Measurements from ENCODE around the gene ERVFRD-1. TPM values are rescaled to one million over a fixed set of nuclear protein-coding genes. Genes with fewer than 3 reads are reported as not detected.
"Not testable (repeated sequence)": the region's sequence is repeated elsewhere in the genome, so short reads cannot be mapped to it uniquely, and the experiment has no call there.

Gene ERVFRD-1
- total RNA-seq, 3 donors from 2014 or later = 0.80 TPM; not detected in 2

GRCh38 chr6:11089695-11090094 is 21.8 kb downstream of the ERVFRD-1 start:
- DNase-seq (ENCODE audit: low spot score in 2 of 2) = no peak
- no peak overlapping the region for H3K4me3 ChIP-seq

DNA sequence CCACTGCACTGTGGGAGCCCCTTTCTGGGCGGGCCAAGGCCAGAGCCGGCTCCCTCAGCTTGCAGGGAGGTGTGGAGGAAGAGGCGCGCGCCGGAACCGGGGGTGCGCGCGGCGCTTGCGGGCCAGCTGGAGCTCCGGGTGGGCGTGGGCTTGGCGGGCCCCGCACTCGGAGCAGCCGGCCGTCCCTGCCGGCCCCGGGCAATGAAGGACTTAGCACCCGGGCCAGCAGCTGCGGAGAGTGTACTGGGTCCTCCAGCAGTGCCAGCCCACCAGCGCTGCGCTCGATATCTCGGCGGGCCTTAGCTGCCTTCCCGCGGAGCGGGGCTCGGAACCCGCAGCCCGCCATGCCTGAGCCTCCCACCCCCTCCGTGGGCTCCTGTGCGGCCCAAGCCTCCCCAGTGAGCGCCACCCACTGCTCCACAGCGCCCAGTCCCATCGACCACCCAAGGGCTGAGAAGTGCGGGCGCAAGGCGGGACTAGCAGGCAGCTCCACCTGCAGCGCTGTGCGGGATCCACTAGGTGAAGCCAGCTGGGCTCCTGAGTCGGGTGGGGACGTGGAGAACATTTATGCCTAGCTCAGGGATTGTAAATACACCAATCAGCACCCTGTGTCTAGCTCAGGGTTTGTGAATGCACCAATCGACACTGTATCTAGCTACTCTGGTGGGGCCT is 24.2 kb downstream of the ERVFRD-1 start:
- H3K36me3 ChIP-seq; H3K4me3 ChIP-seq; H3K9me3 ChIP-seq; H3K4me1 ChIP-seq; DNase-seq (ENCODE audit: low spot score in 2 of 2); H3K27ac ChIP-seq; intact Hi-C loops (cut with DNase I; ENCODE audit: low total_unique reads); H3K27me3 ChIP-seq: not testable (repeated sequence)

More at GRCh38 chr6:11089695-11090094, 21.8 kb downstream of the ERVFRD-1 start:
- intact Hi-C loops (cut with DNase I; ENCODE audit: low total_unique reads) = no loop called here
- Histone ChIP-seq H3K4me1 (no peaks in the 10 kb centered on the region), H3K36me3 (no peaks in the 10 kb centered on the region), H3K27me3 (no peaks in the 10 kb centered on the region), H3K9me3 (no peaks in the 10 kb centered on the region), H3K27ac (no peak overlapping the region)
- TF ChIP-seq POLR2AphosphoS5 (IDR thresholded peaks at IDR 0.05) = no peak
- no peak for TF ChIP-seq POLR2A (IDR thresholded peaks at IDR 0.05)
- TF ChIP-seq, protein P1, sequence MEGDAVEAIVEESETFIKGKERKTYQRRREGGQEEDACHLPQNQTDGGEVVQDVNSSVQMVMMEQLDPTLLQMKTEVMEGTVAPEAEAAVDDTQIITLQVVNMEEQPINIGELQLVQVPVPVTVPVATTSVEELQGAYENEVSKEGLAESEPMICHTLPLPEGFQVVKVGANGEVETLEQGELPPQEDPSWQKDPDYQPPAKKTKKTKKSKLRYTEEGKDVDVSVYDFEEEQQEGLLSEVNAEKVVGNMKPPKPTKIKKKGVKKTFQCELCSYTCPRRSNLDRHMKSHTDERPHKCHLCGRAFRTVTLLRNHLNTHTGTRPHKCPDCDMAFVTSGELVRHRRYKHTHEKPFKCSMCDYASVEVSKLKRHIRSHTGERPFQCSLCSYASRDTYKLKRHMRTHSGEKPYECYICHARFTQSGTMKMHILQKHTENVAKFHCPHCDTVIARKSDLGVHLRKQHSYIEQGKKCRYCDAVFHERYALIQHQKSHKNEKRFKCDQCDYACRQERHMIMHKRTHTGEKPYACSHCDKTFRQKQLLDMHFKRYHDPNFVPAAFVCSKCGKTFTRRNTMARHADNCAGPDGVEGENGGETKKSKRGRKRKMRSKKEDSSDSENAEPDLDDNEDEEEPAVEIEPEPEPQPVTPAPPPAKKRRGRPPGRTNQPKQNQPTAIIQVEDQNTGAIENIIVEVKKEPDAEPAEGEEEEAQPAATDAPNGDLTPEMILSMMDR (IDR thresholded peaks at IDR 0.05) = no peak

DNA sequence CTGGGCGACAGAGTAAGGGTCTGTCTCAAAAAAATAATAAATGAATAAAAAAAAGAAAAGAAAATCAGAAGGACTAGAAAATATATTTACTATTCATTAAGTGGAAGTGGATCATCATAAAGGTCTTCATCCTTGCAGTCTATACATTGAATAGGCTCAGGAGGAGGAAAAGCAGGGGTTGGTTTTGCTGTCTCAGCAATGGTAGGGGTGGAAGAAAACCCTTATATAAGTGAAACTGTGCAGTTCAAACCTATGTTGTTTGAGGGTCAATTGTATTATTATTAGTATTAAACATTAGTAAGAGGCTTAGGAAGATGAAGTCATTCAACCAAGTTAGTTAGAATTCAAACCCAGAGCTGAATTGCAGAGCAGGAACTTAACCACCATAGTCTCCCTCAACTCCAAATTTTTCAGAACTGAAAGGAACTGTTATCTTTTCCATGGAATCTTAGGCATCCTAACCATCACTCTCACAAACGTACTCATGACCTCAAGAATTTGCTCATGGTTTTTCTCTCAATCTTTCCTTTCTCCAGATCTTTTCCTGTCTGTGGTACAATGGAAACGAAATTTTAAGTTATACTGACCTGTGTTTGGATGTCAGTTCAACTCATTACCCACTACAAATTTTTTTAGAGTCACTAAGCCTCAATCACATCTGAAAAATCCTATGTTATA is 25.6 kb downstream of the ERVFRD-1 start:
- H3K36me3 ChIP-seq = no peaks in the 10 kb centered on the region
- no peaks in the 10 kb centered on the region for H3K27me3 ChIP-seq
- H3K4me1 ChIP-seq = no peaks in the 10 kb centered on the region
- H3K27ac ChIP-seq = no peak overlapping the region
- TF ChIP-seq, protein P1 (IDR thresholded peaks at IDR 0.05) = no peak
- TF ChIP-seq POLR2AphosphoS5 (IDR thresholded peaks at IDR 0.05) (no peak), POLR2A (IDR thresholded peaks at IDR 0.05) (no peak)
- DNase-seq (ENCODE audit: low spot score in 2 of 2) = no peak
- intact Hi-C loops (cut with DNase I; ENCODE audit: low total_unique reads) = no loop called here
- H3K4me3 ChIP-seq = no peak overlapping the region
- no peaks in the 10 kb centered on the region for H3K9me3 ChIP-seq

DNA sequence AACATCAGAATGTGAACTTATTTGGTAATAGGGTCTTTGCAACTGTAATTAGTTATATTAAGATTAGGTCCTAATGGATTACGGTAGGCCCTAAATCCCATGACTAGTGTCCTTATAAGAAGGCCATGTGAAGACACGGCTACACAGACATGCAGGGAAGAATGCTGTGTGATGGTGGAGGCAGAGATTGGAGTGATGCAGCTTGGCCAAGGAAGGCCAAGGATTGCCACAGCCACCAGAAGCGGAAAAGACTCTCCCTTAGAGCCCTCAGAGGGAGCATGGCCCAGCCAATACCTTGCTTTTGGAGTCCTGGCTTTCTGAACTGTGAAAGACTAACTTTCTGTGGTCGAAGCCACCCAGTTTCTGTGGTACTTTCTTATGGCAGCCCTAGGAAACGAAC is 27.6 kb downstream of the ERVFRD-1 start:
- TF ChIP-seq POLR2A (IDR thresholded peaks at IDR 0.05) = no peak
- TF ChIP-seq POLR2AphosphoS5 (IDR thresholded peaks at IDR 0.05) = no peak
- TF ChIP-seq, protein P1 (IDR thresholded peaks at IDR 0.05) = no peak
- no peaks in the 10 kb centered on the region for H3K36me3 ChIP-seq
- intact Hi-C loops (cut with DNase I; ENCODE audit: low total_unique reads) = no loop called here
- H3K4me1 ChIP-seq = no peaks in the 10 kb centered on the region
- no peak overlapping the region for H3K27ac ChIP-seq
- no peaks in the 10 kb centered on the region for H3K9me3 ChIP-seq
- H3K4me3 ChIP-seq = no peak overlapping the region
- no peaks in the 10 kb centered on the region for H3K27me3 ChIP-seq
- no peak for DNase-seq (ENCODE audit: low spot score in 2 of 2)

DNA sequence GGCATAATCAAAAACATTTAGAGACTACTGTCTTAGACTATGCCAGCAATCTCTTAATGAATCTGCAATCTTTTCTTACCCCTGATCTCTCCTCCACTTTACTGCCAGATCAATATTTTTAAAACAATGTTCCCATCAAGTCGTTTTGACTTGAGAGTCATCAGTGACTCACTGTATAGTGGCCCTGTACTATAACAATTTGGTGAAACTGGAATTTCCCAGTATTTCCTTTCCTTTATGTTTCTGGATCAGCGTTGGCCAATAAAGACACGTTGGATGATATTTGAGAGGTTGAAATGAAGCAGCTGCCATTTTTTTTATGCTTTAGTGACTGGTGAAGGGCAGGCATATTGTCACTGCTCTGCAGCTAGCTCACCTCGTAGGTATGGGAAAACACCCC is 28.0 kb downstream of the ERVFRD-1 start:
- H3K27ac ChIP-seq = no peak overlapping the region

More for the DNA sequence above, 28.0 kb downstream of the ERVFRD-1 start:
- intact Hi-C loops (cut with DNase I; ENCODE audit: low total_unique reads) = no loop called here
- Histone ChIP-seq H3K4me1 (no peaks in the 10 kb centered on the region), H3K4me3 (no peak overlapping the region), H3K27me3 (no peaks in the 10 kb centered on the region), H3K36me3 (no peaks in the 10 kb centered on the region), H3K9me3 (no peaks in the 10 kb centered on the region)
- no peak for DNase-seq (ENCODE audit: low spot score in 2 of 2)
- TF ChIP-seq, protein P1 (IDR thresholded peaks at IDR 0.05) = no peak
- TF ChIP-seq POLR2AphosphoS5 (IDR thresholded peaks at IDR 0.05) (no peak), POLR2A (IDR thresholded peaks at IDR 0.05) (no peak)
